22Rv1 (cell line): Measurements from ENCODE around the gene NDUFV2.

Source experiments
- ZFX ChIP-seq: fragments of 450-650 bp; IDR thresholded peaks from 2 replicates; pipeline ENCODE4 v1.6.1; 2017; ENCODE audit warnings: antibody characterized with exemption, borderline replicate concordance
- TF ChIP-seq, protein P1 (sequence below): fragments of 450-650 bp; IDR thresholded peaks from 2 replicates; pipeline ENCODE4 v1.5.1; 2017; ENCODE audit warnings: mild to moderate bottlenecking

DNA sequence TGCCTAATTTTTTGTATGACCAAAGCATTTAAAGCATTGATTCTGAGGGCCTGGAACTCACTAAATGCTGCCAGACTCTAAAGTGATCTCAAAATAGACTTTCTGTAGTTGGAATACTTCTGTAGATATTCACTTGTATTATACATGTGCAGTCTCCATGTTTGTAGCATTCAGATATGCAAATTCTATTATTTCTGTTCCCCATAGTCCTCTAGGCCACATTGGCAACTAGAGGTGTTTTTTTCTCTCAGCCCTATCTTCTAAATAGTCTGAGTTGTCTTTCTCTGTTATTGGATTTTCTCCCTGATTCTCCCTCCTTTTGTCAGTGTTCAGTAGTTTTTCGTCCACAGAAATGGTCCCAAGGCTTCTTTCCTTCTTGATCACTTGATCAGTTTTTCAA is 72.6 kb downstream of the NDUFV2 start:
- TF ChIP-seq, protein P1, sequence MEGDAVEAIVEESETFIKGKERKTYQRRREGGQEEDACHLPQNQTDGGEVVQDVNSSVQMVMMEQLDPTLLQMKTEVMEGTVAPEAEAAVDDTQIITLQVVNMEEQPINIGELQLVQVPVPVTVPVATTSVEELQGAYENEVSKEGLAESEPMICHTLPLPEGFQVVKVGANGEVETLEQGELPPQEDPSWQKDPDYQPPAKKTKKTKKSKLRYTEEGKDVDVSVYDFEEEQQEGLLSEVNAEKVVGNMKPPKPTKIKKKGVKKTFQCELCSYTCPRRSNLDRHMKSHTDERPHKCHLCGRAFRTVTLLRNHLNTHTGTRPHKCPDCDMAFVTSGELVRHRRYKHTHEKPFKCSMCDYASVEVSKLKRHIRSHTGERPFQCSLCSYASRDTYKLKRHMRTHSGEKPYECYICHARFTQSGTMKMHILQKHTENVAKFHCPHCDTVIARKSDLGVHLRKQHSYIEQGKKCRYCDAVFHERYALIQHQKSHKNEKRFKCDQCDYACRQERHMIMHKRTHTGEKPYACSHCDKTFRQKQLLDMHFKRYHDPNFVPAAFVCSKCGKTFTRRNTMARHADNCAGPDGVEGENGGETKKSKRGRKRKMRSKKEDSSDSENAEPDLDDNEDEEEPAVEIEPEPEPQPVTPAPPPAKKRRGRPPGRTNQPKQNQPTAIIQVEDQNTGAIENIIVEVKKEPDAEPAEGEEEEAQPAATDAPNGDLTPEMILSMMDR: no peak
- TF ChIP-seq ZFX: no peak
